HepG2 (cell line): ENCODE measurements around the gene PRSS33. TPM values are rescaled to one million over a fixed set of nuclear protein-coding genes. Genes with fewer than 3 reads are reported as not detected.

ENCODE experiments used
- ATAC-seq: fragments of 200-7000 bp; cut with Tn5 transposase; 3 replicates; pipeline ENCODE4 v1.9.1; 2020; ENCODE audit warnings: mild to moderate bottlenecking, moderate library complexity
- BruUV-seq: library from RNA; stranded (reverse); fragments of 400-500 nt; replicated peaks from 2 replicates; lab custom pipeline; 2021; lab: Mats Ljungman, UMichigan
- CTCF ChIA-PET: fragments of 300-600 bp; formaldehyde crosslinking; extraction: SDS; loops from one replicate; lab custom pipeline; 2021; ENCODE audit warnings: low total read pairs, inconsistent platforms, low intra/inter-chr PET ratio; lab: Yijun Ruan, JAX
- POLR2A ChIA-PET: fragments of 350-600 bp; sonication (Branson Sonifier 250); formaldehyde crosslinking; loops from one replicate; lab custom pipeline; 2020; ENCODE audit warnings: antibody characterized with exemption, inconsistent platforms; lab: Yijun Ruan, JAX
- DNase-seq: peaks from one replicate; pipeline ENCODE4 v3.0.0-alpha.2; 2015; ENCODE audit warnings: low spot score
- FAIRE-seq: peaks from 3 replicates; lab custom pipeline; 2011; peaks lifted over from hg19 to GRCh38; lab: Jason Lieb, UNC
- H2AFZ ChIP-seq: one replicate; pipeline ENCODE4 v1.6.1; 2011; ENCODE audit warnings: low read length, inconsistent platforms
- H3K27ac ChIP-seq: fragments of 300-600 bp; 3 replicates; pipeline ENCODE4 v1.8.0; 2011; ENCODE audit warnings: mixed run types, mild to moderate bottlenecking, mixed read lengths, low read length, inconsistent platforms; ENCODE audit not compliant: insufficient read depth; ENCODE audit errors: extremely low read length
- H3K27me3 ChIP-seq, 2 experiments: fragments of 200-600 bp in 1 of 2; 2 replicates in 1 of 2; 3 replicates in 1 of 2; pipeline versions ENCODE4 v1.6.0 to v1.8.0; 2011; ENCODE audit warnings: low read length in 2 of 2, mild to moderate bottlenecking in 2 of 2, moderate library complexity in 2 of 2, inconsistent platforms in 1 of 2; ENCODE audit not compliant: insufficient read depth in 2 of 2, control insufficient read depth in 1 of 2
- H3K36me3 ChIP-seq, 2 experiments: fragments of 200-600 bp in 1 of 2; replicated peaks in 1 of 2; 2 replicates in 1 of 2; 3 replicates in 1 of 2; pipeline versions ENCODE4 v1.5.1 to v1.8.0; 2011; ENCODE audit warnings: low read length in 2 of 2, inconsistent platforms in 1 of 2; ENCODE audit not compliant: insufficient read depth in 2 of 2, control insufficient read depth in 1 of 2
- H3K4me1 ChIP-seq: 2 replicates; pipeline ENCODE4 v1.5.1; 2012; ENCODE audit warnings: low read length, inconsistent platforms; ENCODE audit not compliant: insufficient read depth
- H3K4me2 ChIP-seq: 2 replicates; pipeline ENCODE4 v1.6.0; 2011; ENCODE audit warnings: low read depth, low read length, inconsistent platforms
- H3K4me3 ChIP-seq, 3 experiments: fragments of 200-600 bp in 1 of 3; sonication (generic), shearing (Covaris generic) in 1 of 3; replicated peaks in 1 of 3; 2 replicates each; pipeline ENCODE4 v1.5.1; 2011 to 2016; ENCODE audit warnings: low read length in 3 of 3, inconsistent platforms in 2 of 3, low read depth in 2 of 3, mild to moderate bottlenecking in 2 of 3, control low read depth in 1 of 3, mixed read lengths in 1 of 3; ENCODE audit not compliant: insufficient read depth in 1 of 3
- H3K79me2 ChIP-seq: one replicate; pipeline ENCODE4 v1.6.1; 2011; ENCODE audit warnings: low read length, inconsistent platforms; ENCODE audit not compliant: insufficient read depth
- H3K9ac ChIP-seq: 2 replicates; pipeline ENCODE4 v1.6.0; 2011; ENCODE audit warnings: mild to moderate bottlenecking, low read depth, low read length, inconsistent platforms; ENCODE audit not compliant: insufficient read depth
- H3K9me3 ChIP-seq: 2 replicates; pipeline ENCODE4 v1.5.1; 2012; ENCODE audit warnings: mild to moderate bottlenecking, low read length
- H4K20me1 ChIP-seq: 2 replicates; pipeline ENCODE4 v1.6.0; 2011; ENCODE audit warnings: inconsistent platforms, mild to moderate bottlenecking, low read length, moderate library complexity; ENCODE audit not compliant: insufficient read depth
- CENPX ChIP-seq: sonication (generic); formaldehyde crosslinking; IDR thresholded peaks from 2 replicates; pipeline ENCODE4 v1.9.0; 2021; ENCODE audit warnings: mild to moderate bottlenecking, missing genetic modification reagents, moderate library complexity
- CHD2 ChIP-seq: IDR thresholded peaks from 2 replicates; pipeline ENCODE4 v1.6.1; 2011; ENCODE audit warnings: low read depth, low read length, improper control_type of control experiment
- ELF1 ChIP-seq: sonication (generic); formaldehyde crosslinking; IDR thresholded peaks from 2 replicates; pipeline ENCODE4 v1.4.0; 2020; ENCODE audit warnings: missing genetic modification reagents
- PHF8 ChIP-seq: sonication (generic); formaldehyde crosslinking; IDR thresholded peaks from 2 replicates; pipeline ENCODE4 v1.5.0; 2020; ENCODE audit warnings: missing genetic modification reagents
- ZBTB42 ChIP-seq: sonication (generic); formaldehyde crosslinking; IDR thresholded peaks from 2 replicates; pipeline ENCODE4 v1.5.0; 2020; ENCODE audit warnings: mild to moderate bottlenecking, missing genetic modification reagents
- ZKSCAN1 ChIP-seq: fragments of 150-350 bp; IDR thresholded peaks from 2 replicates; pipeline ENCODE4 v1.6.1; 2014; ENCODE audit warnings: low read length
- ZNF44 ChIP-seq: sonication (generic); formaldehyde crosslinking; IDR thresholded peaks from 2 replicates; pipeline ENCODE4 v1.5.1; 2020; ENCODE audit warnings: mild to moderate bottlenecking, missing genetic modification reagents
- ZNF451 ChIP-seq: sonication (generic); formaldehyde crosslinking; IDR thresholded peaks from 2 replicates; pipeline ENCODE4 v1.5.0; 2020; ENCODE audit warnings: mild to moderate bottlenecking, missing genetic modification reagents
- ZNF652 ChIP-seq: IDR thresholded peaks from 2 replicates; pipeline ENCODE4 v1.6.1; 2016; ENCODE audit warnings: low read depth, borderline replicate concordance
- WGBS: methylation state at CpG from one replicate; pipeline ENCODE4 v1.1.6; 2017; ENCODE audit warnings: low lambda C conversion rate; 5-methylcytosine and 5-hydroxymethylcytosine counted together
- in situ Hi-C: cut with HindIII; loops from 2 replicates; pipeline ENCODE4 v1.10.0; 2017; ENCODE audit warnings: low pct_unique_long_range_greater_than_20kb; ENCODE audit not compliant: extremely low pct_ligation_motif_present
- intact Hi-C: fragments of 100-400 bp; cut with micrococcal nuclease; formaldehyde crosslinking; loops from one replicate; pipeline ENCODE4 v1.10.0; 2022; ENCODE audit not compliant: unreplicated experiment
- polyA plus RNA-seq, 8 experiments: library from polyadenylated mRNA; depleted of rRNA in 3 of 8; stranded (reverse) in 7 of 8; unstranded in 1 of 8; fragments of >200 nt; fragmentation: Illumina TruSeq in 4 of 8; extraction: Trizol in 4 of 8; gene quantifications; 2 replicates each; pipeline versions ENCODE4 v1.2.1 to v1.2.3, GENCODE V29; 2011 to 2016; ENCODE audit warnings: low read depth in 4 of 8, missing spikeins in 1 of 8, mixed read lengths in 1 of 8; ENCODE audit not compliant: insufficient read depth in 1 of 8
- total RNA-seq, 5 experiments: library from RNA; depleted of rRNA; stranded (reverse); fragments of >200 nt; fragmentation: Illumina TruSeq; extraction: Trizol; gene quantifications; 2 replicates each; pipeline ENCODE4 v1.2.3, GENCODE V29; 2016; ENCODE audit warnings: low read depth in 1 of 5
- TF ChIP-seq, protein P1 (sequence below): sonication (generic); formaldehyde crosslinking; IDR thresholded peaks from 2 replicates; pipeline ENCODE4 v1.4.0; 2020; ENCODE audit warnings: missing genetic modification reagents
- TF ChIP-seq, protein P2 (sequence below): conservative IDR thresholded peaks from 2 replicates; pipeline ENCODE4 v1.6.1; 2018; ENCODE audit warnings: missing genetic modification reagents

Gene PRSS33
- total and polyA plus RNA-seq, 2 of the 13 experiments (the other 11 are each of a cell fraction or from before 2014, with no cell fraction given) = not detected

DNA sequence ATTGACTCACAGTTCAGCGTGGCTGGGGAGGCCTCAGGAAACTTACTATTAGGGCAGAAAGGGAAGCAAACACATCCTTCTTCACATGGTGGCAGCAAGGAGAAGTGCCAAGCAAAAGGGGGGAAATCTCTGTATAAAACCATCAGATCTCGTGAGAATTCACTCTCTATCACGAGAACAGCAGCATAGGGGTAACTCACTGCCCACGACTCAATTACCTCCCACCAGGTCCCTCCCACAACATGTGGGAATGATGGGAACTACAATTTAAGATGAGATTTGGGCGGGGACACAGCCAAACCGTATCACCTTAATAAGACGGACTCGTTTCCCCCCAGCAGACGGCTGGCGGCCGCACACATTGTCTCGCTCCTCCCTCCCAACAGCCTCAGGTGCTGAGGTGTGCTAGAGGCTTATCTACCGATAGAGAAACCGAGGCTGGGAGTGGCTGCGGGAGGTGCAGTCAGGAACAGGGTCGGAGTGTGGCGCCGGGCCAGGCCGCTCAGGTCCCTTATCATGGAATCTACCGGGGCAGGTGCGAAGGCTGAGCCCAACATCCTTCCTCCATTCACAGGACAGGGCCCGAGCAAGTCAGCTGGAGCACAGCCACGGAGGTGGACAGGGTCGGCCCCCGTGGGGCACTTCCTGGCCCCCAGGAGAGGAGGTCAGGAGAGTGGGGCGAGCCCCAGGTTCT lies 37.8 kb upstream of the PRSS33 start:
- Histone ChIP-seq H3K36me3 (no peaks in the 10 kb centered on the region), H3K27me3 (peaks cover 1 to 87% of the 10 kb centered on the region in 2 experiments), H3K9ac (no peak overlapping the region), H2AFZ (no peak overlapping the region), H3K79me2 (no peaks in the 10 kb centered on the region), H3K4me2 (no peak overlapping the region), H3K27ac (no peak overlapping the region), H4K20me1 (no peaks in the 10 kb centered on the region), H3K9me3 (no peaks in the 10 kb centered on the region), H3K4me1 (peaks cover 31% of the 10 kb centered on the region), H3K4me3 (no peak overlapping the region)
- intact Hi-C loops (no loop called here), in situ Hi-C loops (loop anchor here (5.0 kb wide), 1 partner anchor 38 kb away; the partner anchor contains the start of gene PRSS33)
- POLR2A ChIA-PET = no interaction called here
- CTCF ChIA-PET = no interaction called here
- ATAC-seq (no peak), DNase-seq (no peak), FAIRE-seq (no peak)
- TF ChIP-seq CHD2 (0 out of 2 replicates have a peak, but pooled peaks have one; percentile 20), PHF8 (CRISPR knock-in tag) (no peak)
- WGBS = 34% methylated on average over 25 of the region's 26 CpGs
- BruUV-seq = no TSS peak

DNA sequence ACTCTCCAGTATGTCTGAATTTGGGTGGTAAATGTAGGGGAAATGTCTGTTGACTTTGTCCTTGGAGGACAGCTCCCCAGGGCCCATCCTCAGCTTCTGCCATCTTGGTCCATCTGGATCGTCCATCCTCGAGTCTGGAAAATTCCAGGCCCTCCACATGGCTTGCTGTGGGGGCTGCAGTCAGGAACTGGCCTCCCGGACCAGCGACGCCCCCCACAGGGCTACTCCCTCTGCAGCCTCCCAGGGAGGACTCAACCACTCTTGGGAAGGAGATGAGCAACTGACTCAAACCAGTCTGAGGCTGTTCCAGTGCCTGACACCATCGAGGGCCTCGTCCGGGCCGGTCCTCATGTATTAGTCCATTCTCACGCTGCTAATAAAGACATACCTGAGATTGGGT lies 37.3 kb upstream of the PRSS33 start:
- Histone ChIP-seq H3K27me3 (peaks cover 1 to 90% of the 10 kb centered on the region in 2 experiments), H3K79me2 (no peaks in the 10 kb centered on the region), H3K9me3 (no peaks in the 10 kb centered on the region), H3K27ac (no peak overlapping the region), H3K36me3 (no peaks in the 10 kb centered on the region), H3K9ac (no peak overlapping the region), H3K4me3 (no peak overlapping the region), H2AFZ (no peak overlapping the region), H4K20me1 (no peaks in the 10 kb centered on the region), H3K4me1 (peaks cover 26% of the 10 kb centered on the region), H3K4me2 (no peak overlapping the region)
- in situ Hi-C loops (loop anchor here (5.0 kb wide), 1 partner anchor 37 kb away; the partner anchor contains the start of gene PRSS33), intact Hi-C loops (no loop called here)
- 52% methylated on average over 8 of the region's 10 CpGs for WGBS
- no peak for ATAC-seq
- POLR2A ChIA-PET = no interaction called here
- CTCF ChIA-PET = no interaction called here
- BruUV-seq = no TSS peak
- no peak for FAIRE-seq
- DNase-seq = no peak
- TF ChIP-seq ZBTB42 (CRISPR knock-in tag) (no peak), CENPX (no peak), ZNF451 (CRISPR knock-in tag) (no peak), ZNF44 (no peak), ZKSCAN1 (no peak), ZNF652 (CRISPR knock-in tag) (no peak), ELF1 (CRISPR knock-in tag) (no peak)
- TF ChIP-seq, protein P1, sequence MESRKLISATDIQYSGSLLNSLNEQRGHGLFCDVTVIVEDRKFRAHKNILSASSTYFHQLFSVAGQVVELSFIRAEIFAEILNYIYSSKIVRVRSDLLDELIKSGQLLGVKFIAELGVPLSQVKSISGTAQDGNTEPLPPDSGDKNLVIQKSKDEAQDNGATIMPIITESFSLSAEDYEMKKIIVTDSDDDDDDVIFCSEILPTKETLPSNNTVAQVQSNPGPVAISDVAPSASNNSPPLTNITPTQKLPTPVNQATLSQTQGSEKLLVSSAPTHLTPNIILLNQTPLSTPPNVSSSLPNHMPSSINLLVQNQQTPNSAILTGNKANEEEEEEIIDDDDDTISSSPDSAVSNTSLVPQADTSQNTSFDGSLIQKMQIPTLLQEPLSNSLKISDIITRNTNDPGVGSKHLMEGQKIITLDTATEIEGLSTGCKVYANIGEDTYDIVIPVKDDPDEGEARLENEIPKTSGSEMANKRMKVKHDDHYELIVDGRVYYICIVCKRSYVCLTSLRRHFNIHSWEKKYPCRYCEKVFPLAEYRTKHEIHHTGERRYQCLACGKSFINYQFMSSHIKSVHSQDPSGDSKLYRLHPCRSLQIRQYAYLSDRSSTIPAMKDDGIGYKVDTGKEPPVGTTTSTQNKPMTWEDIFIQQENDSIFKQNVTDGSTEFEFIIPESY (CRISPR knock-in tag) = no peak
- TF ChIP-seq, protein P2, sequence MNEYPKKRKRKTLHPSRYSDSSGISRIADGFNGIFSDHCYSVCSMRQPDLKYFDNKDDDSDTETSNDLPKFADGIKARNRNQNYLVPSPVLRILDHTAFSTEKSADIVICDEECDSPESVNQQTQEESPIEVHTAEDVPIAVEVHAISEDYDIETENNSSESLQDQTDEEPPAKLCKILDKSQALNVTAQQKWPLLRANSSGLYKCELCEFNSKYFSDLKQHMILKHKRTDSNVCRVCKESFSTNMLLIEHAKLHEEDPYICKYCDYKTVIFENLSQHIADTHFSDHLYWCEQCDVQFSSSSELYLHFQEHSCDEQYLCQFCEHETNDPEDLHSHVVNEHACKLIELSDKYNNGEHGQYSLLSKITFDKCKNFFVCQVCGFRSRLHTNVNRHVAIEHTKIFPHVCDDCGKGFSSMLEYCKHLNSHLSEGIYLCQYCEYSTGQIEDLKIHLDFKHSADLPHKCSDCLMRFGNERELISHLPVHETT (CRISPR knock-in tag) = no peak
